Uterus (tissue), 4 donors: Measurements from ENCODE around the gene ANP32E. TPM values are rescaled to one million over a fixed set of nuclear protein-coding genes. Genes with fewer than 3 reads are reported as not detected.

ENCODE experiments used
- DNase-seq, 2 donors: peaks; one replicate each; pipeline ENCODE4 v3.0.0-alpha.2; 2019 to 2020
- H3K27ac ChIP-seq, 2 donors: fragments of 200-600 bp; sonication (generic); 1 replicate in 1 of 2; 2 replicates in 1 of 2; pipeline ENCODE4 v1.5.1; 2016 to 2018
- H3K27me3 ChIP-seq, 2 donors: fragments of 200-600 bp; sonication (generic); one replicate each; pipeline ENCODE4 v1.5.1; 2018 to 2019; ENCODE audit warnings: control low read depth in 1 of 2
- H3K36me3 ChIP-seq, 2 donors: fragments of 200-600 bp; sonication (generic); one replicate each; pipeline ENCODE4 v1.5.1; 2019; ENCODE audit warnings: control low read depth in 1 of 2
- H3K4me1 ChIP-seq, 2 donors: fragments of 200-600 bp; sonication (generic); one replicate each; pipeline ENCODE4 v1.5.1; 2018 to 2019; ENCODE audit warnings: control low read depth in 1 of 2
- H3K4me3 ChIP-seq, 2 donors: fragments of 200-600 bp; sonication (generic); 1 replicate in 1 of 2; 2 replicates in 1 of 2; pipeline ENCODE4 v1.5.1; 2018 to 2019; ENCODE audit warnings: mild to moderate bottlenecking in 1 of 2
- H3K9me3 ChIP-seq, 2 donors: fragments of 200-600 bp; sonication (generic); one replicate each; pipeline ENCODE4 v1.5.1; 2019; ENCODE audit warnings: control low read depth in 1 of 2
- CTCF ChIP-seq, 4 experiments: fragments of 200-600 bp in 2 of 4; fragments of 450-650 bp in 2 of 4; sonication (generic) in 2 of 4; IDR thresholded peaks; one replicate each; pipeline ENCODE4 v1.5.1; 2016 to 2019; ENCODE audit warnings: antibody characterized with exemption in 4 of 4, mild to moderate bottlenecking in 2 of 4, moderate library complexity in 1 of 4
- POLR2A ChIP-seq, 2 donors: fragments of 450-650 bp; IDR thresholded peaks; one replicate each; pipeline ENCODE4 v1.6.1; 2016; ENCODE audit warnings: antibody characterized with exemption in 2 of 2, mild to moderate bottlenecking in 1 of 2, moderate library complexity in 1 of 2
- intact Hi-C: fragments of 100-400 bp; cut with DNase I; formaldehyde crosslinking; loops from one replicate; pipeline ENCODE4 v1.15.1; 2023; ENCODE audit warnings: low total_unique reads
- total RNA-seq, 4 donors: library from RNA; depleted of rRNA in 3 of 4; stranded (reverse); fragments of >200 nt in 3 of 4; gene quantifications; one replicate each; pipeline versions ENCODE4 v1.1.0 to v1.2.4, GENCODE V29; 2014 to 2023
- donor health status: DM: yes; HTN: yes; CAD: no.

The ANP32E gene
- 10 to 100 TPM in 3 of 4 donors, 1 to 10 TPM in 1; 1.3 to 55.1 (median 38.6) TPM for total RNA-seq

- peak; percentile 95 to 98 for DNase-seq
- Histone ChIP-seq H3K4me1 (peaks cover 0 to 6% of the 10 kb centered on the region in 2 donors), H3K36me3 (no peaks in the 10 kb centered on the region), H3K9me3 (no peaks in the 10 kb centered on the region), H3K27ac (peak within 1 kb of the TSS; percentile 94 to 100), H3K4me3 (peak within 1 kb of the TSS; percentile 58 to 94), H3K27me3 (no peaks in the 10 kb centered on the region)
- intact Hi-C loops, result no loop called here
- peak in 2 of 4 experiments; percentile 35 to 39 for TF ChIP-seq CTCF (IDR thresholded peaks at IDR 0.05)
- peak; percentile 87 to 95 for TF ChIP-seq POLR2A (IDR thresholded peaks at IDR 0.05)
Measured at GRCh38 chr1:150235852-150236613, at the start of gene ANP32E. TSS of gene ANP32E (minus strand) at chr1:150236112. CDS start at chr1:150235786, 326 bp downstream.

- H3K27ac ChIP-seq, result peak overlapping the region; percentile 85 to 92
- no peaks in the 10 kb centered on the region for H3K27me3 ChIP-seq
- no peaks in the 10 kb centered on the region for H3K36me3 ChIP-seq
- TF ChIP-seq CTCF (IDR thresholded peaks at IDR 0.05), result no peak
- no peak for TF ChIP-seq POLR2A (IDR thresholded peaks at IDR 0.05)
- no peaks in the 10 kb centered on the region for H3K4me1 ChIP-seq
- H3K9me3 ChIP-seq, result no peaks in the 10 kb centered on the region
- H3K4me3 ChIP-seq, result peak overlapping the region; percentile 40 to 52
- no peak for DNase-seq
- intact Hi-C loops, result no loop called here
Measured at GRCh38 chr1:150283260-150283659, 47.3 kb upstream of the ANP32E start.

GRCh38 chr1:150282558-150282958 is 46.6 kb upstream of the ANP32E start:
- Histone ChIP-seq H3K27me3 (no peaks in the 10 kb centered on the region), H3K4me1 (no peaks in the 10 kb centered on the region), H3K27ac (peak overlapping the region; percentile 85 to 92), H3K4me3 (peak overlapping the region; percentile 40 to 52), H3K36me3 (no peaks in the 10 kb centered on the region), H3K9me3 (no peaks in the 10 kb centered on the region)
- intact Hi-C loops, result no loop called here
- DNase-seq, result no peak
- TF ChIP-seq POLR2A (IDR thresholded peaks at IDR 0.05), result peak in 1 of 2 donors; percentile 9
- TF ChIP-seq CTCF (IDR thresholded peaks at IDR 0.05), result no peak

GRCh38 chr1:150281758-150282557 is 46.0 kb upstream of the ANP32E start, which contains the start of gene CIART:
TSS of gene CIART (plus strand) at chr1:150282554. CDS start at chr1:150283268, 714 bp downstream.
- Histone ChIP-seq H3K27ac (peak within 1 kb of the TSS; percentile 85 to 92), H3K36me3 (no peaks in the 10 kb centered on the region), H3K4me3 (peak within 1 kb of the TSS; percentile 40 to 52), H3K9me3 (no peaks in the 10 kb centered on the region), H3K27me3 (no peaks in the 10 kb centered on the region), H3K4me1 (no peaks in the 10 kb centered on the region)
- peak; percentile 92 to 97 for DNase-seq
- TF ChIP-seq CTCF (IDR thresholded peaks at IDR 0.05), result peak in 1 of 4 experiments; percentile 4
- peak; percentile 42 to 45 for TF ChIP-seq POLR2A (IDR thresholded peaks at IDR 0.05)
- intact Hi-C loops, result no loop called here
